ENCODE results near the gene CAPN7. TPM values are rescaled to one million over a fixed set of nuclear protein-coding genes. Genes with fewer than 3 reads are reported as not detected.

The CAPN7 gene
- 41.0 and 53.3 TPM in 2 replicates for total RNA-seq

GRCh38 chr3:15205934-15206661 lies at the start of gene CAPN7:
Gene CAPN7, plus strand, starts transcription at chr3:15206246. Its CDS starts 250 bp downstream, at chr3:15206496.

Other genes starting within 250 kb of the CAPN7 start
- gene MRPS25, start 140.9 kb upstream of the CAPN7 start, total RNA-seq: 16.2 and 16.6 TPM in 2 replicates
- gene RBSN, start 107.1 kb upstream of the CAPN7 start, total RNA-seq: 25.5 and 26.3 TPM in 2 replicates
- gene SH3BP5, start 126.3 kb downstream of the CAPN7 start, total RNA-seq: 26.5 and 44.7 TPM in 2 replicates
- 27.8 and 36.1 TPM in 2 replicates for gene METTL6, start 221.3 kb downstream of the CAPN7 start, total RNA-seq
- 15.3 and 23.0 TPM in 2 replicates for gene EAF1, start 221.4 kb downstream of the CAPN7 start, total RNA-seq

Data from smooth muscle cell of trachea (primary cell).